SJSA1 (cell line): ENCODE measurements around the gene SLC41A1. TPM values are rescaled to one million over a fixed set of nuclear protein-coding genes. Genes with fewer than 3 reads are reported as not detected.
"Not testable (repeated sequence)": the region's sequence is repeated elsewhere in the genome, so short reads cannot be mapped to it uniquely, and the experiment has no call there.

Experiments
- DNase-seq, 2 experiments: peaks; one replicate each; pipeline ENCODE4 v3.0.0-alpha.2; 2015 to 2020; ENCODE audit warnings: low spot score in 2 of 2, low read depth in 1 of 2
- H3K27ac ChIP-seq: fragments of 250-450 bp; sonication (Bioruptor Pico); 2 replicates; pipeline ENCODE4 v1.5.1; 2020; ENCODE audit warnings: mild to moderate bottlenecking, moderate library complexity
- H3K27me3 ChIP-seq: fragments of 250-450 bp; sonication (Bioruptor Pico); replicated peaks from 2 replicates; pipeline ENCODE4 v1.5.1; 2020; ENCODE audit warnings: mild to moderate bottlenecking, moderate library complexity
- H3K36me3 ChIP-seq: fragments of 250-450 bp; sonication (Bioruptor Pico); 2 replicates; pipeline ENCODE4 v1.5.1; 2020; ENCODE audit warnings: mild to moderate bottlenecking
- H3K4me1 ChIP-seq: fragments of 250-450 bp; sonication (Bioruptor Pico); replicated peaks from 2 replicates; pipeline ENCODE4 v1.6.1; 2021; ENCODE audit warnings: mild to moderate bottlenecking
- H3K4me3 ChIP-seq: fragments of 250-450 bp; sonication (Bioruptor Pico); 2 replicates; pipeline ENCODE4 v1.5.1; 2020; ENCODE audit warnings: mild to moderate bottlenecking
- H3K9me3 ChIP-seq: fragments of 250-450 bp; sonication (Bioruptor Pico); replicated peaks from 2 replicates; pipeline ENCODE4 v1.5.1; 2020; ENCODE audit warnings: mild to moderate bottlenecking
- total RNA-seq: library from RNA; depleted of rRNA; stranded (reverse); fragments of >200 nt; shearing (Covaris generic); gene quantifications from 2 replicates; pipeline ENCODE4 v1.2.3, GENCODE V29; 2014

Gene SLC41A1
- total RNA-seq, 1 experiment from 2014 or later = 21.0 TPM

GRCh38 chr1:205834751-205835150 is 21.8 kb upstream of the SLC41A1 start:
- DNase-seq = no peak
- no peak overlapping the region for H3K27ac ChIP-seq
- H3K4me1 ChIP-seq = peaks cover 11% of the 10 kb centered on the region
- no peak overlapping the region for H3K4me3 ChIP-seq
- H3K9me3 ChIP-seq = no peaks in the 10 kb centered on the region; the same call in 1 of the 2 replicates
- no peaks in the 10 kb centered on the region for H3K36me3 ChIP-seq
- no peaks in the 10 kb centered on the region for H3K27me3 ChIP-seq

GRCh38 chr1:205832326-205832751 is 19.3 kb upstream of the SLC41A1 start:
- no peaks in the 10 kb centered on the region for H3K36me3 ChIP-seq
- 0 out of 2 replicates have a peak, but pooled peaks cover 7% of the 10 kb centered on the region for H3K27me3 ChIP-seq
- H3K4me1 ChIP-seq = peaks cover 4% of the 10 kb centered on the region
- H3K4me3 ChIP-seq = no peak overlapping the region
- H3K9me3 ChIP-seq = no peaks in the 10 kb centered on the region; the same call in 1 of the 2 replicates
- no peak overlapping the region for H3K27ac ChIP-seq
- DNase-seq = no peak

- no peaks in the 10 kb centered on the region for H3K9me3 ChIP-seq
- H3K27me3 ChIP-seq = 0 out of 2 replicates have a peak, but pooled peaks cover 11% of the 10 kb centered on the region
- H3K27ac ChIP-seq = no peak overlapping the region
- H3K4me1 ChIP-seq = no peaks in the 10 kb centered on the region
- no peak for DNase-seq
- no peak overlapping the region for H3K4me3 ChIP-seq
- no peaks in the 10 kb centered on the region for H3K36me3 ChIP-seq
Measured at GRCh38 chr1:205827623-205828022, 14.6 kb upstream of the SLC41A1 start.

- Histone ChIP-seq H3K27me3 (0 out of 2 replicates have a peak, but pooled peaks cover 11% of the 10 kb centered on the region), H3K4me3 (no peak overlapping the region), H3K4me1 (no peaks in the 10 kb centered on the region), H3K27ac (no peak overlapping the region), H3K9me3 (no peaks in the 10 kb centered on the region), H3K36me3 (no peaks in the 10 kb centered on the region)
- DNase-seq = no peak
Measured at GRCh38 chr1:205826995-205827394, 14.0 kb upstream of the SLC41A1 start.

GRCh38 chr1:205826016-205826806 is 13.2 kb upstream of the SLC41A1 start:
- no peaks in the 10 kb centered on the region for H3K36me3 ChIP-seq
- no peak for DNase-seq
- no peak overlapping the region for H3K4me3 ChIP-seq
- no peaks in the 10 kb centered on the region for H3K9me3 ChIP-seq
- H3K4me1 ChIP-seq = no peaks in the 10 kb centered on the region
- no peak overlapping the region for H3K27ac ChIP-seq
- 0 out of 2 replicates have a peak, but pooled peaks cover 11% of the 10 kb centered on the region for H3K27me3 ChIP-seq

GRCh38 chr1:205824180-205824579 is 11.2 kb upstream of the SLC41A1 start:
- Histone ChIP-seq H3K36me3 (no peaks in the 10 kb centered on the region), H3K9me3 (no peaks in the 10 kb centered on the region), H3K27ac (no peak overlapping the region), H3K4me3 (no peak overlapping the region), H3K4me1 (no peaks in the 10 kb centered on the region), H3K27me3 (0 out of 2 replicates have a peak, but pooled peaks cover 11% of the 10 kb centered on the region)
- no peak for DNase-seq

GRCh38 chr1:205823260-205823659 is 10.3 kb upstream of the SLC41A1 start:
- not testable (repeated sequence) for DNase-seq, H3K36me3 ChIP-seq, H3K4me3 ChIP-seq, H3K9me3 ChIP-seq, H3K27ac ChIP-seq, H3K4me1 ChIP-seq
- 0 out of 2 replicates have a peak, but pooled peaks cover 11% of the 10 kb centered on the region for H3K27me3 ChIP-seq

GRCh38 chr1:205822397-205822796 is 9.4 kb upstream of the SLC41A1 start:
- no peaks in the 10 kb centered on the region for H3K36me3 ChIP-seq
- H3K27ac ChIP-seq = no peak overlapping the region
- H3K27me3 ChIP-seq = 0 out of 2 replicates have a peak, but pooled peaks cover 4% of the 10 kb centered on the region
- no peak overlapping the region for H3K4me3 ChIP-seq
- no peaks in the 10 kb centered on the region for H3K9me3 ChIP-seq
- no peak for DNase-seq
- H3K4me1 ChIP-seq = no peaks in the 10 kb centered on the region

- Histone ChIP-seq H3K4me1 (peaks cover 13% of the 10 kb centered on the region), H3K27ac (no peak overlapping the region), H3K27me3 (no peaks in the 10 kb centered on the region), H3K4me3 (no peak overlapping the region), H3K36me3 (no peaks in the 10 kb centered on the region), H3K9me3 (no peaks in the 10 kb centered on the region)
- no peak for DNase-seq
Measured at GRCh38 chr1:205817988-205818387, 5.0 kb upstream of the SLC41A1 start.

- Histone ChIP-seq H3K4me1 (peaks cover 13% of the 10 kb centered on the region), H3K9me3 (no peaks in the 10 kb centered on the region), H3K36me3 (no peaks in the 10 kb centered on the region), H3K27me3 (no peaks in the 10 kb centered on the region), H3K4me3 (no peak overlapping the region), H3K27ac (no peak overlapping the region)
- DNase-seq = no peak
Measured at GRCh38 chr1:205817364-205817763, 4.4 kb upstream of the SLC41A1 start.

GRCh38 chr1:205813755-205814058 is 709 bp upstream of the SLC41A1 start:
- Histone ChIP-seq H3K4me1 (peaks cover 26% of the 10 kb centered on the region), H3K27ac (no peak overlapping the region), H3K9me3 (no peaks in the 10 kb centered on the region), H3K4me3 (peak overlapping the region; percentile 68), H3K27me3 (no peaks in the 10 kb centered on the region), H3K36me3 (peaks cover 21% of the 10 kb centered on the region)
- no peak for DNase-seq

GRCh38 chr1:205812271-205812877 is 624 bp downstream of the SLC41A1 start:
- H3K9me3 ChIP-seq = no peaks in the 10 kb centered on the region
- peak overlapping the region; percentile 68 for H3K4me3 ChIP-seq
- peak in 1 of 2 experiments; percentile 40 for DNase-seq
- H3K27ac ChIP-seq = peak overlapping the region; percentile 47
- H3K27me3 ChIP-seq = no peaks in the 10 kb centered on the region
- H3K4me1 ChIP-seq = peaks cover 26% of the 10 kb centered on the region
- peaks cover 29% of the 10 kb centered on the region for H3K36me3 ChIP-seq

GRCh38 chr1:205811660-205812059 is 1.3 kb downstream of the SLC41A1 start:
- DNase-seq = no peak
- H3K9me3 ChIP-seq = no peaks in the 10 kb centered on the region
- H3K4me1 ChIP-seq = peaks cover 26% of the 10 kb centered on the region
- no peak overlapping the region for H3K27ac ChIP-seq
- H3K27me3 ChIP-seq = no peaks in the 10 kb centered on the region
- peak overlapping the region; percentile 68 for H3K4me3 ChIP-seq
- H3K36me3 ChIP-seq = peaks cover 35% of the 10 kb centered on the region

- Histone ChIP-seq H3K4me3 (no peak overlapping the region), H3K4me1 (peaks cover 26% of the 10 kb centered on the region)
Measured at GRCh38 chr1:205810448-205811157, 2.4 kb downstream of the SLC41A1 start.

More at GRCh38 chr1:205810448-205811157, 2.4 kb downstream of the SLC41A1 start:
- Histone ChIP-seq H3K9me3 (no peaks in the 10 kb centered on the region), H3K27me3 (no peaks in the 10 kb centered on the region), H3K27ac (no peak overlapping the region), H3K36me3 (peaks cover 37% of the 10 kb centered on the region)
- DNase-seq = no peak
